Suprapubic skin (tissue), 4 donors: ENCODE measurements around the gene SHANK3.

ENCODE experiments used
- POLR2A ChIP-seq, 2 donors: fragments of 450-650 bp; IDR thresholded peaks; one replicate each; pipeline ENCODE4 v1.6.1; 2017; ENCODE audit warnings: antibody characterized with exemption in 2 of 2, mild to moderate bottlenecking in 2 of 2, moderate library complexity in 2 of 2
- POLR2AphosphoS5 ChIP-seq, 3 donors: sonication (generic); formaldehyde crosslinking; IDR thresholded peaks; one replicate each; pipeline ENCODE4 v1.6.1; 2017; ENCODE audit warnings: antibody characterized with exemption in 3 of 3
- TF ChIP-seq, protein P1 (sequence below), 2 donors: fragments of 200-600 bp in 1 of 2; fragments of 450-650 bp in 1 of 2; sonication (generic) in 1 of 2; IDR thresholded peaks; one replicate each; pipeline ENCODE4 v1.5.1; 2016 to 2019; ENCODE audit warnings: antibody characterized with exemption in 2 of 2, mild to moderate bottlenecking in 1 of 2, moderate library complexity in 1 of 2

DNA sequence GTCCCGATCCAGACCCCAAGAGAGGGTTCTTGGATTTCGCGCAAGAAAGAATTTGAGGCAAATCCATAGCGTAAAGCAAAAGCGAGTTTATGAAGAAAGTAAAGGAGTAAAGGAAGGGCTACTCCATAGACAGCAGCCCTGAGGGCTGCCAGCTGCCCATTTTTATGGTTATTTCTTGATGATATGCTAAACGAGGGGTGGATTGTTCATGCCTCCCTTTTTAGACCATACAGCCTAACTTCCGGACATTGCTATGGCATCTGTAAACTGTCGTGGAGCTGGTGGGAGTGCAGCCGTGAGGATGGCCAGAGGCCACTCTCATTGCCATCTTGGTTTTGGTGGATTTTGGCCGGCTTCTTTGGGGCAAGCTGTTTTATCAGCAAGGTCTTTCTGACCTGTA is 19.4 kb upstream of the SHANK3 start:
- TF ChIP-seq POLR2AphosphoS5 (IDR thresholded peaks at IDR 0.05) (no peak), POLR2A (IDR thresholded peaks at IDR 0.05) (no peak)
- TF ChIP-seq, protein P1, sequence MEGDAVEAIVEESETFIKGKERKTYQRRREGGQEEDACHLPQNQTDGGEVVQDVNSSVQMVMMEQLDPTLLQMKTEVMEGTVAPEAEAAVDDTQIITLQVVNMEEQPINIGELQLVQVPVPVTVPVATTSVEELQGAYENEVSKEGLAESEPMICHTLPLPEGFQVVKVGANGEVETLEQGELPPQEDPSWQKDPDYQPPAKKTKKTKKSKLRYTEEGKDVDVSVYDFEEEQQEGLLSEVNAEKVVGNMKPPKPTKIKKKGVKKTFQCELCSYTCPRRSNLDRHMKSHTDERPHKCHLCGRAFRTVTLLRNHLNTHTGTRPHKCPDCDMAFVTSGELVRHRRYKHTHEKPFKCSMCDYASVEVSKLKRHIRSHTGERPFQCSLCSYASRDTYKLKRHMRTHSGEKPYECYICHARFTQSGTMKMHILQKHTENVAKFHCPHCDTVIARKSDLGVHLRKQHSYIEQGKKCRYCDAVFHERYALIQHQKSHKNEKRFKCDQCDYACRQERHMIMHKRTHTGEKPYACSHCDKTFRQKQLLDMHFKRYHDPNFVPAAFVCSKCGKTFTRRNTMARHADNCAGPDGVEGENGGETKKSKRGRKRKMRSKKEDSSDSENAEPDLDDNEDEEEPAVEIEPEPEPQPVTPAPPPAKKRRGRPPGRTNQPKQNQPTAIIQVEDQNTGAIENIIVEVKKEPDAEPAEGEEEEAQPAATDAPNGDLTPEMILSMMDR (IDR thresholded peaks at IDR 0.05): no peak
